GOT3 (cell line): Measurements from ENCODE around the gene FBXL12.
A peak's percentile ranks its signal among the peaks of the same experiment; 100 is the strongest.
"Not testable (repeated sequence)": the region's sequence is repeated elsewhere in the genome, so short reads cannot be mapped to it uniquely, and the experiment has no call there.

ENCODE experiments used
- DNase-seq: peaks from one replicate; lab custom pipeline; 2025; ENCODE audit warnings: mixed read lengths; lab: John Stamatoyannopoulos, UW

FBXL12 gene

GRCh38 chr19:9818734-9819595, at the start of gene FBXL12:
TSS of gene FBXL12 (minus strand) at chr19:9819079. CDS start at chr19:9818813, 266 bp downstream.
- peak; percentile 99 for DNase-seq

- DNase-seq: no peak
These were observed 47.0 kb upstream of the FBXL12 start for GRCh38 chr19:9865732-9866501.

- no peak for DNase-seq
These were observed 44.9 kb upstream of the FBXL12 start for GRCh38 chr19:9863759-9864158.

GRCh38 chr19:9862938-9863337, 44.1 kb upstream of the FBXL12 start:
- DNase-seq: no peak

- no peak for DNase-seq
These were observed 42.6 kb upstream of the FBXL12 start for GRCh38 chr19:9861503-9861902.

- no peak for DNase-seq
These were observed 41.5 kb upstream of the FBXL12 start for GRCh38 chr19:9860407-9860806.

GRCh38 chr19:9858766-9859165, 39.9 kb upstream of the FBXL12 start:
- no peak for DNase-seq

- no peak for DNase-seq
These were observed 39.3 kb upstream of the FBXL12 start for GRCh38 chr19:9857920-9858746.

- no peak for DNase-seq
These were observed 38.3 kb upstream of the FBXL12 start for GRCh38 chr19:9857076-9857721.

GRCh38 chr19:9856609-9857008, 37.7 kb upstream of the FBXL12 start:
- no peak for DNase-seq

- DNase-seq: no peak
These were observed 35.5 kb upstream of the FBXL12 start for GRCh38 chr19:9854282-9854846.

GRCh38 chr19:9850235-9850959, 31.5 kb upstream of the FBXL12 start:
- no peak for DNase-seq

- DNase-seq: no peak
These were observed 30.9 kb upstream of the FBXL12 start for GRCh38 chr19:9849791-9850190.

- DNase-seq: no peak
These were observed 29.9 kb upstream of the FBXL12 start for GRCh38 chr19:9848762-9849161.

- DNase-seq: no peak
These were observed 29.2 kb upstream of the FBXL12 start for GRCh38 chr19:9848060-9848459.

- DNase-seq: peak; percentile 63
These were observed 28.3 kb upstream of the FBXL12 start for GRCh38 chr19:9847087-9847671.

- not testable (repeated sequence) for DNase-seq
These were observed 24.9 kb upstream of the FBXL12 start for GRCh38 chr19:9843626-9844273.

- DNase-seq: no peak
These were observed 24.2 kb upstream of the FBXL12 start for GRCh38 chr19:9842834-9843625.

GRCh38 chr19:9839415-9839814, 20.5 kb upstream of the FBXL12 start:
- DNase-seq: no peak
